ENCODE results near the gene ODAD4. TPM values are rescaled to one million over a fixed set of nuclear protein-coding genes. Genes with fewer than 3 reads are reported as not detected.
"Not testable (repeated sequence)": the region's sequence is repeated elsewhere in the genome, so short reads cannot be mapped to it uniquely, and the experiment has no call there.

The ODAD4 gene
- total RNA-seq, 1 donor from 2014 or later, result 6.3 TPM

- no peaks in the 10 kb centered on the region for H3K9me3 Mint-ChIP-seq (ENCODE audit: low read depth)
- peak overlapping the region; percentile 90 for H3K4me3 Mint-ChIP-seq (ENCODE audit: low read depth)
- TF ChIP-seq CTCF (IDR thresholded peaks at IDR 0.05; ENCODE audit: unreplicated experiment), result no peak
- no peaks in the 10 kb centered on the region for H3K27me3 Mint-ChIP-seq
- no peak for DNase-seq (ENCODE audit: low spot score, unreplicated experiment)
- no peaks in the 10 kb centered on the region for H3K36me3 Mint-ChIP-seq (ENCODE audit: insufficient read depth)
- H3K27ac Mint-ChIP-seq, result no peak overlapping the region
- H3K4me1 Mint-ChIP-seq (ENCODE audit: low read depth), result peaks cover 34% of the 10 kb centered on the region
These were observed 10.4 kb upstream of the ODAD4 start for GRCh38 chr17:41919840-41920579.

- Mint-ChIP-seq H3K27ac (no peak overlapping the region), H3K36me3 (ENCODE audit: insufficient read depth) (no peaks in the 10 kb centered on the region), H3K4me3 (ENCODE audit: low read depth) (no peak overlapping the region), H3K9me3 (ENCODE audit: low read depth) (no peaks in the 10 kb centered on the region), H3K27me3 (no peaks in the 10 kb centered on the region), H3K4me1 (ENCODE audit: low read depth) (peaks cover 28% of the 10 kb centered on the region)
- no peak for DNase-seq (ENCODE audit: low spot score, unreplicated experiment)
- TF ChIP-seq CTCF (IDR thresholded peaks at IDR 0.05; ENCODE audit: unreplicated experiment), result no peak
These were observed 9.8 kb upstream of the ODAD4 start for GRCh38 chr17:41920580-41920955.

GRCh38 chr17:41925991-41926590, 4.3 kb upstream of the ODAD4 start:
- H3K36me3 Mint-ChIP-seq (ENCODE audit: insufficient read depth), result no peaks in the 10 kb centered on the region
- DNase-seq (ENCODE audit: low spot score, unreplicated experiment), result no peak
- TF ChIP-seq CTCF (IDR thresholded peaks at IDR 0.05; ENCODE audit: unreplicated experiment), result no peak
- peaks cover 13% of the 10 kb centered on the region for H3K4me1 Mint-ChIP-seq (ENCODE audit: low read depth)
- H3K27ac Mint-ChIP-seq, result no peak overlapping the region
- no peaks in the 10 kb centered on the region for H3K27me3 Mint-ChIP-seq
- no peaks in the 10 kb centered on the region for H3K9me3 Mint-ChIP-seq (ENCODE audit: low read depth)
- H3K4me3 Mint-ChIP-seq (ENCODE audit: low read depth), result no peak overlapping the region

- Mint-ChIP-seq H3K27me3 (no peaks in the 10 kb centered on the region), H3K4me3 (ENCODE audit: low read depth) (no peak overlapping the region), H3K27ac (no peak overlapping the region), H3K36me3 (ENCODE audit: insufficient read depth) (no peaks in the 10 kb centered on the region), H3K4me1 (ENCODE audit: low read depth) (peaks cover 15% of the 10 kb centered on the region), H3K9me3 (ENCODE audit: low read depth) (no peaks in the 10 kb centered on the region)
- no peak for DNase-seq (ENCODE audit: low spot score, unreplicated experiment)
- TF ChIP-seq CTCF (IDR thresholded peaks at IDR 0.05; ENCODE audit: unreplicated experiment), result no peak
These were observed 1.6 kb upstream of the ODAD4 start for GRCh38 chr17:41928693-41929251.

- Mint-ChIP-seq H3K27ac (peak overlapping the region; percentile 90), H3K4me3 (ENCODE audit: low read depth) (peak overlapping the region; percentile 89), H3K4me1 (ENCODE audit: low read depth) (peaks cover 15% of the 10 kb centered on the region)
- H3K36me3 Mint-ChIP-seq (ENCODE audit: insufficient read depth); H3K9me3 Mint-ChIP-seq (ENCODE audit: low read depth); DNase-seq (ENCODE audit: low spot score, unreplicated experiment); H3K27me3 Mint-ChIP-seq: not testable (repeated sequence)
These were observed 378 bp downstream of the ODAD4 start for GRCh38 chr17:41930833-41931156.

- H3K4me1 Mint-ChIP-seq (ENCODE audit: low read depth), result peaks cover 15% of the 10 kb centered on the region
- not testable (repeated sequence) for H3K9me3 Mint-ChIP-seq (ENCODE audit: low read depth); H3K4me3 Mint-ChIP-seq (ENCODE audit: low read depth); H3K27me3 Mint-ChIP-seq; H3K27ac Mint-ChIP-seq; H3K36me3 Mint-ChIP-seq (ENCODE audit: insufficient read depth); DNase-seq (ENCODE audit: low spot score, unreplicated experiment)
These were observed 1.3 kb downstream of the ODAD4 start for GRCh38 chr17:41931715-41932114.
